Astrocyte of the spinal cord (primary cell): ENCODE data around the gene CLCF1.

Source experiments
- DNase-seq: peaks from one replicate; pipeline ENCODE4 v3.0.0; 2011; ENCODE audit warnings: low read depth, low spot score
- H3K4me3 ChIP-seq: 2 replicates; pipeline ENCODE4 v1.5.1; 2011; ENCODE audit warnings: low read depth, mild to moderate bottlenecking, low read length, moderate library complexity
- in situ Hi-C: cut with HindIII; loops from 2 replicates; pipeline ENCODE4 v1.10.0; 2017; ENCODE audit warnings: low sequenced_read_pairs
- TF ChIP-seq, protein P1 (sequence below): IDR thresholded peaks from 2 replicates; pipeline ENCODE4 v1.5.1; 2012; ENCODE audit warnings: low read depth, mild to moderate bottlenecking, low read length, inconsistent platforms

Gene CLCF1

DNA sequence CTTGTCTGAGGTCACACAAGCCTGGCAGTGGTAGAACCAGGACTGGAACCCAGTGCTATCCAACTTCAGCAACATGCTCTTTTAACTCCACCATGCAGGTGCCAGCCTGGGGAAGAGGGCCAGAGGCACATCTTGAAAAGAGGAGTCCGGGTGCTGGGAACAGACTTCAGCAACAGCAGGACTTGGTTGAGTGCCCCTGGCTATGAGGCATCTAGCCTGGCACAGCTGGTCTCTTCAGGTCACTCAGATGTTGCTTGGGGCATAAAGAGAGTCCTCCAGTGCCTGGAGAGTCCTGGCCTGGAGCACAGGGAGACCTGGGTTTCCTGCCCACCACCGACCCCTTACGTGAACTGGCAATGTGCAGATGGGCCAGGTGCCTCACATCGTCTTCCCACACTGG lies 5.1 kb upstream of the CLCF1 start:
- DNase-seq = no peak
- TF ChIP-seq, protein P1, sequence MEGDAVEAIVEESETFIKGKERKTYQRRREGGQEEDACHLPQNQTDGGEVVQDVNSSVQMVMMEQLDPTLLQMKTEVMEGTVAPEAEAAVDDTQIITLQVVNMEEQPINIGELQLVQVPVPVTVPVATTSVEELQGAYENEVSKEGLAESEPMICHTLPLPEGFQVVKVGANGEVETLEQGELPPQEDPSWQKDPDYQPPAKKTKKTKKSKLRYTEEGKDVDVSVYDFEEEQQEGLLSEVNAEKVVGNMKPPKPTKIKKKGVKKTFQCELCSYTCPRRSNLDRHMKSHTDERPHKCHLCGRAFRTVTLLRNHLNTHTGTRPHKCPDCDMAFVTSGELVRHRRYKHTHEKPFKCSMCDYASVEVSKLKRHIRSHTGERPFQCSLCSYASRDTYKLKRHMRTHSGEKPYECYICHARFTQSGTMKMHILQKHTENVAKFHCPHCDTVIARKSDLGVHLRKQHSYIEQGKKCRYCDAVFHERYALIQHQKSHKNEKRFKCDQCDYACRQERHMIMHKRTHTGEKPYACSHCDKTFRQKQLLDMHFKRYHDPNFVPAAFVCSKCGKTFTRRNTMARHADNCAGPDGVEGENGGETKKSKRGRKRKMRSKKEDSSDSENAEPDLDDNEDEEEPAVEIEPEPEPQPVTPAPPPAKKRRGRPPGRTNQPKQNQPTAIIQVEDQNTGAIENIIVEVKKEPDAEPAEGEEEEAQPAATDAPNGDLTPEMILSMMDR = no peak
- in situ Hi-C loops = no loop called here
- no peak overlapping the region for H3K4me3 ChIP-seq

DNA sequence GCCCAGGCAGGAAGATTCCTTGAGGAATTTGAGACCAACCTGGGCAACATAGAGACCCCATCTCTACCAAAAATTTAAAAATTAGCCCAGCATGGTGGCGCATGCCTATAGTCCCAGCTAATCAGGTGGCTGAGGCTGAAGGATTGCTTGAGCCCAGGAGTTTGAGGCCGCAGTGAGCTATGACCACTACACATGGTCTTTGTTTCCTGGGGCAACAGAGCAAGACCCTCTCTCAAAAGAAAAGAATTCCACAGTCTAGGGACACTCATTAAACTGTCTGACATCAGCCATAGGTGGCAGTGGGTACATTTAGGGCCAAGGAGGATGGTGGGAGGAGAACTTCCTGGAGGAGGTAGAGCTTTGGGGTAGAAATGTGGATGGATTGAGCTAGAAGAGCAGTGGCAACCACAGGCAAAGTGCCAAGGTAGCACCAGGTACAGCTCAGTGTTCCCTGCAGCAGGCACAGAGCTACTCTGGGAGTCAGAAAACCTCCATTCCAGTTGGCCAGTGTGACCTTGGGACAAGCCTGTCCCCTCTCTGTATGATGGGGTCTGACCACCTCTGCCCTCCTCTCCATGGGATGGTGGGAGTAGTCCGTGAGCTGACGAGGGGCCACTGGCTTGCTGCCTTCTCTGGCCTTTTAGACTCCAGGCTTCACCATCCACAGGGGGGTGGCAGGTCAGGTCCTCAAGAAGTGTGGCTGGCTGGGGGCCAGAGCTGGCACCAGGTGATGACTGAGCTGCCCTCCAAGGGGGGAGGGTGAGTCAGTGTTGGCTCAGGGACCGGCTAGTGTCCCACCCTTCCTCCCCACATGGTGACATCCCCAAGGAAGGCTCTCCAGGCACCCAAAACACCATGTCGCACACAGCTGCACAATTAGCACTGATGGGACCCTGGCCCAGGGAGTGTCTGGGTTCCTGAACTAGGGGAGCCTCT lies 3.7 kb upstream of the CLCF1 start:
- H3K4me3 ChIP-seq = no peak overlapping the region
- DNase-seq = no peak
- in situ Hi-C loops = no loop called here
- TF ChIP-seq, protein P1 = no peak

DNA sequence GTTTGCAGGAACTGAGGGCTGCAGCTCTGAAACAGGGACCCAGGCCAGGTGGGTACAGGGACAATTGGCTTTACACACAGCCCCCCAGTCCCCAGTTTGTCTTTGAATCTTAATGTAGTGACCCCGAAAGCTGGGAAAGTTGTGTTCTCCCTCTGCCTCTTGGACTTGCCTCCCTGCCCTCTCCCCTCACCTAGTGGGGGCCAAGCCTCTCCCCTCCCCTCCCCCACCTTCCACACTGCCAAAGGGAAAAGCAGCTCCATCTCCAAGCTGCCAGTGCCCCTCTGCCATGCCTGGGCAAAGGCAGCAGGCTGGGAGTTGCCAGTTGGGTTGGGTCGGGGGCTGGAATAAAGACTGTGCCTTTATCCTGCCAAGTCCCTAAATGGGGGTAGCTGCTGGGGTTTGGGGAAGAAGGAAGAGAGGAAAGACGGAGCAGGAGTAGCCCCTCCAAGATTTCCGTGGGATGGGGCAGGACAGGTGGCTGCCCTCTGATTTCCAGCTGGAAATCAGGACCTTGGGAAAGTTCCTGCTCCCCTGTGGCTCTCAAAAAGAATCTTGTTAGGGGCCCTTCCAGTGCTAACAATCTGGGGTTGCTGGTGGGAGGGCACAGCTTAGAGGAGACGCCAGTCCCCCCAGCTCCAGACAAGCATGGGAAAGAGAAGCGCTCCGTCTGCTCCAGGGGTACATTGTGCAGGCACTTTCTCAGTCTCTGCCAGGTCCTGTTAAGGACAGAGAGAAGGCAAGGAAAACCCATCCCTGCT lies 2.8 kb upstream of the CLCF1 start:
- no peak overlapping the region for H3K4me3 ChIP-seq
- no peak for DNase-seq
- TF ChIP-seq, protein P1 = no peak
- in situ Hi-C loops = no loop called here

DNA sequence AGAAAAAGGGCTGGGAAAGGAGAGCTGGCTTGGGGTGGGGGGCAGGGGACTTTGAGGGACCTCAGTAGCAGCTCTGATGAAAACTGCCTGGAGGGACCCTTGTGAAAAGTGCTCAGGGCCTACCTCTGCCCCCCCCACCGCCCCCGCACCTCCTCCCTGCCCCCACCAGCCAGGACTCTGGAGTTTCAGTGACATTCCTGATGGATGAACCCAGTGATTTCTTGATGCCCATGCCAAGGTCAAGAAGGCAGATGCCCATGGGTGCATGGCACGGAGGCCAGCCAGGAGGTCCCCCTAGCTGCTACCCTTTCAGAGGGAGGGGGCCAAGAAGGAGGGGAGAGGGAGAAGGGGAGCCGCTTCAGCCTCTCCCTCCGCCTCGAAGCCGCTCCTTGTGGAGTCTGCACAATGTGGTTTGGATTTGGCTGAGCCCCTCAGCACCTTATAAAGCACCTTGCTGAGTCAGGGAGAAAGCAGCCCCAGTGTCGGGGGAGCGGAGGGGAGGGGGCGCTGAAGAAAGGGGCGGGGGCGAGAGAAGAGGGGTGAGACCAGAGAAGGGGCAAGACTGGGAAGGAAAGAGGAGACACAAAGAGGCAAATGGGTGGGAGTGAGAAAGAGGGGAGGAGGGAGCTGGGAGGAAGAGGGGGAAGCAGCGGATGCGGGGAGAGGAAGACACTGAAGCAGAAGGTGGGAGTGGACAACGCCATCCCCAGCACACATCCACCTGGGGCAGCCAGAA lies 2.1 kb upstream of the CLCF1 start:
- no peak for DNase-seq
- H3K4me3 ChIP-seq = no peak overlapping the region
- TF ChIP-seq, protein P1 = no peak
- in situ Hi-C loops = no loop called here

DNA sequence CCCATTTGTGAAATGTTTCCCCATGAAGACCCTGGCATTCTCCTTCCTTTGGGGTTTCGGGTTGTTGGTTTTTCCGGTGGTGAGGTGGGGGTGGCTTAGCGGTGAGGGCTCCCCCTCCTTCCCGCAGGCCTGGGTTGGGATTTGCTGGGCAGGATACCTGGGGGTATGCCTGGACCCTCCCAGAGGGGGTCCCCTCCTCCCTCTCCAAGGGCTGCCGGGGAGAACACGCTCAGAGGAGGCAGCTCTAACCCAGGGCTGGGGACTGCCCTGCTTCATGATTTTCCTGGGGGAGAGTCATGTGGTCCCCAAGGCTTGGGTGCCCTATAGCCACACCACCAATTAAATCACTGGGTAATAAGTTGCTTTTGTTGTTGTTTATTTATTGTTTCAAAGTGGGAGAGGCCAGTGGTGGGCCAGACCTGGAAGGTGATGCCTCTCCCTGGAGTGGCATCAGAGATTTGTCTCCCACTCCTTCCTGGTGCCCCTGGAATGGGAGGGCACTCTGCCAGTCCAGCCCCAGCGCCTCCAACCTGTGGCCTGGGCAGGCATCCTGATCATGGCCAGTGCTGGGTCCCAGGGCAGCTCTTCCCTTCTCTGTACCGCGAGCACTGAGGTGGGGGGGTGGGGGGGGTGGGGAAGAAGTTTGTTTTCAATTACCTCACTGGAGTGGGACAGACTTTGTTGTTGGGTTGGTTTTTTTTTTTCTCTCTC lies 1.3 kb upstream of the CLCF1 start:
- TF ChIP-seq, protein P1 = no peak
- in situ Hi-C loops = no loop called here
- H3K4me3 ChIP-seq = no peak overlapping the region
- no peak for DNase-seq
